Epidermal melanocyte (primary cell): ENCODE results near the gene SOX9.

ENCODE experiments used
- DNase-seq: peaks from one replicate; pipeline ENCODE4 v3.0.0; 2011; ENCODE audit warnings: low spot score; ENCODE audit not compliant: insufficient read length

SOX9 gene

DNA sequence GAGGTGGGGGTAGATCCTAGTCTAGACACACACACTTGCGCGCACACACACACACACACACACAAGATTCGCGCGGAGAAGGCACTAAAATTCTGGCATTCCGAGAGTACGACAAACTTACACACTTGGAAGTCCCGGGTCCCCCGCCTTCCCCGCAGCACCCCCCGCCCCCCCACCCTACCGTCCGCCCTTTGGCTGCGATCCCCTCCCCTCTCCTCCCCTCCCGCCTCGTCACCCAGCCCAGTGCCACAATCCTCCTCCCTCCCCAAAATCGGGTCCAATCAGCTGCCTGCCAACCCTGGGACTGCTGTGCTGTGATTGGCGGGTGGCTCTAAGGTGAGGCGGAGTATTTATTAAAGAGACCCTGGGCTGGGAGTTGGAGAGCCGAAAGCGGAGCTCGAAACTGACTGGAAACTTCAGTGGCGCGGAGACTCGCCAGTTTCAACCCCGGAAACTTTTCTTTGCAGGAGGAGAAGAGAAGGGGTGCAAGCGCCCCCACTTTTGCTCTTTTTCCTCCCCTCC is at the start of gene SOX9:
Gene SOX9, plus strand, starts transcription at position 379 of the 522 bp plus-strand sequence. CDS start 372 bp downstream, outside the sequence.
- peak; percentile 88 for DNase-seq

DNA sequence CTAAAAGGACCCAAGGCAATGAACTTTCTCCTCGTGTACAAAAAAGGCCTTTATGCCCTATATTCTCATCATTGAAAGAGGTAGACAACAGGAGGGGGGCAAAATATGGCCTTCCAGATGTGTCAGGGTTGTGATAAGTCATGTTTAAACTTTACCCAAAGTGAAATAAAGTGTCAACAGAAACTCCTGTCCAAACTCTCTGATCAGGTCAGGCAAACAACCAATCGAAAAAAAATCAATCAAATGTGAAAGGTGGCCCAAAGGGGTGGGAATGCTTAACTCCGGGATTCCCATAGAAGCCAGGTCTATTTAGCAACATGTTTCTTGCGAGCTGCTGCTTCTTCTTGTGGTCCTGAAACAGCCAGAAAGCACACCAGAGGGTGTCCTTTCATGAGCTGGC is 49.5 kb upstream of the SOX9 start:
- no peak for DNase-seq

DNA sequence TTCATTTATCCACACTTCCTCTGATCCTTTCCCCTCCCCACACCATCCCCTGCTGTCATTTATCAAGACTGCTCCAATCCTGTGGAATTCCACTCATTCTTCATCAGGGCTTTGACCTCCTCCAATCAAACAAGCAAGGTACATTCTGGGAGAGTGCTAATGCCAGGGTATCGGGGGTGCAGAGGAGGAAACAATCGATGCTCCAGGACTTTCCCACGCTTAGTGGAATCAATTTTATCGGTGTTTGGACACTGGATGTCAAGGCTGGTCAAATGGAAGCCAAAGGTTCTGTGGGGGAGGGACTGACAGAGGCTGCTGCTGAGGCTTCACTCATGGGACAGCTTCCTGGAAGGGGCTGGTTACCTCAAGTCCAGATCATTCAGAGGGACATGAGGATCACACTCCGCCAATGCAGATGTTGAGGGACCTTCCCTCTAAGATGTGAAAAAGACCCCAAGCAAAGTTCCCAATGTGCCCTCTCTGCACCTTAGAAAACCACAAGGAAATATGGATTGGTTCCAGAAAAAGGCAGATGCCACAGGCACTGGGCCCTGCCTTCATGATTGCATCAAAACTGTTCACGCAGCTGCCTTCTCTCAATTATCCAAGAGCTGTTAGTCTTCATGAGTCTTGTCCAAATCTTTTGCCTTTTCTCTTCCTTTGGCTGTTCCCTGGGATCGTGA is 44.7 kb upstream of the SOX9 start:
- no peak for DNase-seq

DNA sequence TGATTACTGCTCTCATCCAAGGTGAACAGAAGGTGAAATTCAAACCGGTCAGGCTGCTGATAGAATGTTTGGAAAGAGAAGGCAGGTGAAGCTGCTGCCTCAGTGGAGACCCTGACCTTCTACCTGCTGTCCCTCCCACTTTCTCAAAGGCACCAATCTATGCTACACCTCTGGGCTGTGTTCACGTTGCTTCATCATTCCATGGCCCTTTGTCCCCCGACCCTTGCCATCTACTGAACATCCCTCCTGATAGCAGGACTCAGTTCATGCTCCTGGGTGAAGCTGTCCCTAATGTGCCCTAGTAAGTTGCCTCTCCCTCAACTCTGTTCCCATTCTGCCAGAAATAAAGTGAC is 44.2 kb upstream of the SOX9 start:
- no peak for DNase-seq

DNA sequence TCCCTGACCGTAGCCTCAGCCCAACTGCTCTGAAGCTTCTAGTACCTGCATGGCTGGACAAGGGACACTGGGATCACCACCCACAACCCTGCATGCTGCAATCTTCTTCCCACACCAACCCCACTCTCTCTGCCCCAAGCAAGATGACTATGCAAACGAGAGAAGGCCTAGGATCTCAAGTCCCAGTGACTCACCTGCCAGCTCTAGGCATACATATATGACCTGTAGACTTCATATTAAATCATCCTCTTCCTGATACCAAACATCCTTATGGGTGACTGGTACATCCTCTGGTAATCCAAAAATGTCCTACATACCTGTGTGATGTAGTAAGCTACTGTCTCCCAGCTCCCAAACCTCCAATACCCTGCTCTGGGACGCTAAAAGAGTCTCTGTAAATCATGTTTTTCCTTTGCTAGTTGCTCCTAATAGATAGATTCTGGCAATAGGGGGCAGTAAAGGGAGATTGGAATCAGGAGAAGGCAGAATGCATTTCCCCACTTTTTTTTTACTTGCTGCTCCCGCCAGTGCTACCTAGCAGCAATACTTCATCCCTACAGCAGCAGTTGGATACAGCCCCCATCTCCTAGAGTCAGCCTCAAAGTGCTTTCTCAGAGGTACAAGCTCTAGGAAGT is 43.4 kb upstream of the SOX9 start:
- no peak for DNase-seq

DNA sequence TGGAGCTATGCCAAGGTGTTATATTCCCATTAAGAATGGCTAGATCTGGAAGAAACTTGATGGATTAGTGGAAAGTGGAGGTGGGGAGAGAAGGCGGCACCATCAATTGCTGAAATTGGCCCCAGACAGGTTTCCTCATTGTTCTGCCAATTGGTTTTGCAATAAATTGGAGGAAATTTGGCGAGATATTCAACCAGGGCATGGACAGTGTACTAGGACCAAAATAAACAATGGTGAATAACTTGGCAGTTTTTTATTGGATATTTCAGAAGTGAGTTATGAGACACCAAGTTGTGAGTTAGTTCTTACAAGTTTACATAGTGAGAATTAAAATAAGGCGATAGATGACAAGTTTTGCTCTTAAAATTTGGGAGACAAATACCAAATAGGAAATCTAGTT is 41.1 kb upstream of the SOX9 start:
- no peak for DNase-seq

DNA sequence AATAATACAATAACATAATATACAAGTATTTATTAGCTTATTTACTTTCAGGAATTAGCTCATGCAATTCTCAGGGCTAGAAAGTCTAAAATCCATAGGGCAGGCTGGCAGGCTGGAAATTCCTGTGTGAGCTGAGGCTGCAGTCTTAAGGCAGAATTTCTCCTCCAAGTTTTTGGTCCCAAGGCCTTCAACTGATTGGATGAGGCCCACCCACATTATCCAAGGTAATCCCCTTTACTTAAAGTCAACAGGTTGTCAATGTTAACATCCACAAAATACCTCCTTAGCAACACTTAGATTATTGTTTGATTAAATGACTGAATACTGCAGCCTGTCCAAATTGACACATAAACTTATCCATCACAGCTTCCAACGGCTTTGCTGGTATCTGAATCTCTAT is 32.9 kb upstream of the SOX9 start:
- DNase-seq, result no peak

DNA sequence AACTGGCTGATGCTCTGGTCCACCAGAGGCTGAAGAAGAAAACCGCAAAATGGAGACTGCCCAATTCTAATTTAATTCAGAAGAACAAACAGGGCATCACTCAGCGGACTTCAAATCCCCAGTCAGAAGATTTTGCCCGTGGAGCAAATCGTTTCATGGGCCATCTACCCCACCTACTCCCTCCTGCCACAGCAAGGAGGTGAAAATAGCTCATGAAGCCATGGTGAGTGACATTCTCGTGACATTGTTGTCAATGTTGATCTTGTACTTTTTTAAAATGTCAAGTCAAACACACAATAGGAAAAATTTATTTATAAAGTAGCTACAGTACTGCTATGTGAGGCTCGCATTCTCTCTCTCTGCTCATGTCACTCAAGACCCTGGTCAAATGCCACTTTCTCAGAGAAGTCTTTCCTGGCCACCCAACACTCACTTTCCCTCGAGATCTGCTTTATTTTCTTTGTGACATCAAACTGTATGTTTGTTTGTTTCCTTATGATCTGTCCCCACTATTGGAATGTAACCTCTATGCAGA is 31.3 kb upstream of the SOX9 start:
- no peak for DNase-seq

DNA sequence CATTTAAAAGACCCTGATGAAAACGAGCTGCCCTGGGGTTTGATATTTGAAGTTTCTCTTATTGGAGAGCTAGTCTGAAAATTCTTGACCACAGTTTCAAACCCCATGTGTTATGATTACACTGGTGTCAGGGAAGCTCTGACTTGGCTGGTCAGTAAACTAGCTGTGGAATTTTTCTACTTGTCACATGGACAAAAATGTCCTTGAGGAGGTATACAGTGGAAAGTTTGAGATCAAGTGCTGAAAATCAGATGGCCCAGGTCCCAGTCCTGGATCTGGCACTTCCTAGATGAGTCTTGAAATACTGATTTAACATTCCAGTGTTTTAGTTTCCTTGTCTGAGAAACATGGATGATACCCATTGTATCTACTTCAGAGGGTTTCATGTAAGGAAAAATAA is 30.7 kb upstream of the SOX9 start:
- DNase-seq, result no peak

DNA sequence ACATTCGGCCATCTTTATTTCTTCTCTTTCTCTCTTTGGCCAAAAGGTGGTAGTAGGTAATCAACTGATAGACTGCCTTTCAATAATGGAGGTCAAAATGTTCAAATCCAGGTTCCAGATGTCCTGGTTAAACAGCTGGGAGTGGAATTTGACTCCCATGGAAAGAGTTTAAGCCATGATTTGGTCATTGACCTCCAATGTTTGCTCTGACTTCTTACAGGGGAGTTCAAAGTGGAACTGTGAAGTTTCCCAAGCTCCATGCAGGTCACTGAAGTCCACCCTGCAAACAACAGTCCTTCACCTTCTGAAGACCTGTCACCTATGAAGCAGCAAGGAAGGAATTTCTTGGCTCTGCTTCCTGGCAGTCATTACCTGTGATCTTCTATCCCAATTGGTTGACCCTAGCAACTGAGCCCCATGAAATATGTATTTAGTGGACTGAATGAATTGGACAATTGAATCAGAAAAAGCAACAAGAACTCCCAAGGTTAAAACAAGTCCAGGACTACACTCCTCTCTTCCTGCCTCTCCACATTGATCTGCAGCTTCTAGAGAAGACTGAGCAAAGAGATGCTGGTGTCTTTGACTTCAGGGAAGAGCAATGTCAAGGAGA is 28.0 kb upstream of the SOX9 start:
- no peak for DNase-seq

DNA sequence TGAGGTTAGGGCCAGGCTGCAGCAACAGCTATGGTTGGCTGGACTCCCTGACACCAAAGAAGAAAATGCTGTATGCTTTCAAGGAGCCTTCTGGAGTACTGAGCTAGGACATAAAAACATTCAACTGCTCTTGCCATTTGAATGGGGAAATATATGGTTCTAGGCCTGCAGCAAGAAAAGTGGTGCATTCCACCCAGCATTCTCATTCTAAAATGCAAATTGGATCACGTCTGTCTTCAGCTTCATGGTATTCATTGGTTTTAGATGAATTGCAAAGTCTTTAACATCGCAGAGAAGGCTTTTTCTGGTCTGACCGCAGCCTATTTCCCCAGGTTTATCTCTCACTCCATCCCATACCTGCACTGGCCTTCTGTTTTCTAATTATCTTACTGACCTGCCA is 27.1 kb upstream of the SOX9 start:
- DNase-seq, result no peak

DNA sequence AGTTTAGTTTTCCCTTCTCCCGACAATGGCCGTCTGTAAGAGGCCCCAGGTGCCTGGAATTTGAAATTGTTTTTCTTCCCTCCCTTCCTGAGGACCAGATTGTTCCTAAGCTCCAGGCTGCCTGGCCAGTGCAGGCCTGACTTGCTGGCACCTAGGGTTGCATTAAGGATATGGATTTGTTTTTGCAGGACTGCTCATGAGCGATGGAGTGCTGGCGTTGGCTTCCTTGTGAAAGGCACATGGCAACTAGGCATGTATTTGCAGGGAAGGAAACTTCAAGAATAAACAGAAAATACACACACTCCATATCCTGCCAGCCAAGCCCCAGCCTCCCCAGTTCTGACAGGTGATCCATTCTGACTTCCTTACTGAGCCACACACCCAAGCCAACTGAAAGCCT is 25.5 kb upstream of the SOX9 start:
- no peak for DNase-seq

DNA sequence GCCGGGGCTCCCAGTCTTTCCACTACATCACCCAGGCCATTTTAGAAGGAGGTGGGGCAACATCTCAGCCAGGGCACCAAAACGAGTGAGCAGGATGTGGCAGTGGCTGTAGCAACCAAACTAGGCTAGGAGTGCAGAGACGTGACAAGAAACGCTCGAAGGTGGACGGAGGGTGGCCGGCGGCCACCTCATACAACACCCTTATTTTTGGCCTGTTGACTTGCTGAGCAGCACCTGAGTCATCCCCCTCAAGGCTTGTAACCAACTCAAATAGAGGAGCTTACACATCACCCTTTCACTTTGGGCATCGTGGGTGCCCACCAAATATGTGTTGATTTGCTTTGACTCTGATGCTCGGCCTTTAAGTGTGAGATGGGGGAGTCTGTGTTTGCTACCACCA is 23.7 kb upstream of the SOX9 start:
- no peak for DNase-seq

DNA sequence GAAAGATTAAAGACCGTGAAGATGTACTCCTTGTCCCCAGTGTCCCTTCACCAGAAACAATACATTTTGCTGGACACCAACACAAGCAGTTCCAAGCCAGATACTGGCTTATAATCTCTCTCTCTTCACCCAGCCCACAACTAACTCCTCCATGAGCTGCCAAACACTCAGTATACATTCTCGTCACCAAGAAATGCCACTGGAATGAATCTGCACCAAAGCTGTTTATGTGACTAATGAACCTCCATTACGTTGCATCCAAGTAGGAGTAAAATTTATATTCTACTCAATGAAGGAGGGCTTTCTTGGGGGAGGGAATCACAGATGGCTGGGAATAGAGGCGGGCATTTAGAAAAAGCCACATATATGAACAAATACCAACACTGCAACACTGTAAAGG is 20.9 kb upstream of the SOX9 start:
- DNase-seq, result no peak

DNA sequence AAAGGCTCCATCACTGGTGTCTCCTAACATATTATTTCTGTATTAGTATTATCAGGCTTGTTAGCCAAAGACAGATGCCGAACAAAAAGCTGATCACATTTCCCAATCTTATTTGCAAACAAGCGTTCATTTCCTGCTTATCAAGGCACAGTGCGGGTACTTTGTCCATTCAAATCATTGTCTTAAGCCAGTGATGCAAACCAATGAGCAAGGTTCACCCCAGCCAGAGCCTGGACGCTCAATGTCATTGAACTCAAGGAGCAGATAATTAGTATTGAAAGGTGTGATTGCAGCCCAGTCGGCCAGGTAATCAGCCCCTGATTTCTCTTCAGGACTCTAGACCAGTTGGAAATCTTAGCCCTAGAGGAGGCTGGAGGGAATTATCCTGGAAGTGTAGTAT is 20.4 kb upstream of the SOX9 start:
- no peak for DNase-seq

DNA sequence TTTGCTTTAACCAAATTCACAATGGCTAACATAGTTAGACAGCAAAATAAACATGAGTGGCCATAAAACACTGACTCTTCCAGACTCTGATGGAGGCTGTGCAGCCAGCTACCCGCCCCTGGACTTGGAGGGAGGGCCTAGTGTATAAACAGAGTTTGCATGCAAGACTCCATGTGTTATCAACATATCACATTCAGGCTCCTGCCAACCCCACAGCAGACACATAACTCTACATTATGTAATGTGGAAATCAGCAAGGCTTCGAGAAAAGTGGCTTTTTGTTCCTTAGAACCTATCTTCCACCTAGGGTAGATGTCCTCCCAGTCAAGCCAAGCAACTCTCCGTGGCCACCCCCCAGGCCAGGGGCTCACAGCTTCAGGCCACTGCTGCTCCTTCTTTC is 19.3 kb upstream of the SOX9 start:
- no peak for DNase-seq

DNA sequence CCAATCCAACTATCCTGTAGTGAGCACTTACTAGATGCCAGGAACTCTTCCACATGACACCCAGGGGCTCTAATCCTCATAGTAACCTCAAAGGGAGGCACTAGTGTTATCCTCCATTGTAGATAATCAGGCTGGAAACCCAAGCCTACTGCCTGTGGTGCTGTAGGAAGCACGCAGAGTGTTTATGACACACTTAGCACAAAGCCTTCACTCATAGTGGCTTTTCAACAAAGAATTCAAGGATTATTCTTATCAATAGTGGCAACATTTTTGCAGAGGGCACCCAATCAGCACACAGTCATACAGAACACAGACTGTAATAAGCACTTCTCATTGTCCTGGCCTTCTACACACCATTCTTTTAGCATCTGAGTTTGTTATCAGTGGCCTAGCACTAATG is 18.5 kb upstream of the SOX9 start:
- DNase-seq, result no peak

DNA sequence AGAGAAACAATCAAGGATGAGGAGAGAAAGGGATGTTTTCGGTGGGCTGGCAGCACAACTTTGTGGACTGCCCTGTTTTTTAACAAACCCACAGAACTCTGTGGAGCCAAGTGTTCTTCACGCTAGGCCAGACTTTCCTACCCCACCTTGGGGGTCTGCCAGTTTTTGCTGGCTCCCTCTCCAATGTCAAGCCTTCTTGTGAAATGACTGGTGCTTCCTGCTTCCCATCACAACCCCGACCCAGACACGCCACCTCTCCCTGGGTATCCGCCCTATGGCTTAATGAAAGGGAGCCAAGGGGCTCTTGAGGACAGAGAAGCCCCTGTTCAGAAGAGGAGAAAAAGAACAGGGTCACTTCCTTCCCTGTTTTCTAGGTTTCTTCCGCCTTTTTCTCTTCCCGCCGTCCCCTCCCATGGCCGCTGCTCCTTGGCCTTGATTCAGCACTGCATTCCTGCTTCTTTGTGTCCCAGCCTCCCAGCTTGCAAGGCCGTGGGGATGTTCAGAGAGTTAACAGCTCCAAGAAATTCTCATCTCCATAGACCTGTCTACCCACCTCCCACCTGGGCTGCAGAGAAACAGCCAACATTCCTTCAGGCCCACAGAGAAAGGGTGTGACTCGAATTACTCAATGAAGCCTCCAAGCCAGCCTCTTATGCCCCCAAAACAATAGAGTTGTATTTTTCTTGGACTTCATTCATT is 16.5 kb upstream of the SOX9 start:
- DNase-seq, result no peak

DNA sequence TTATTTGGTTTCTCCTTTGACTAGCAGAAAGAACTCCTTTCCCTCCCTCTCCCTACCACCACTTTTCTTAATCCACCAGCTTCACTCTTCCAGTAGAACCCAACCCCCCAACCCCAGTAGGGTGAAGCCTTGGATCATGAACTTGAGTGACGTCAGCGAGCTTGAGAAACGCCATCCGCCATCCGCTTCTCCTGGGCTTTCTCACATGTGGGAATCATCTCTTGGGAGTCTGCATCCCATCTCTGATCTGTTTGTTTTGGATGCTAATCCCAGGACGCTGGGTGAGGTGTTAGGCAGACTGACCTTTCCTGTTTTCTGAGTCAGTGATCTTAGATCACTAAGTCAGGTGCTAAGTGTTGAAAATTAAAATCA is 16.0 kb upstream of the SOX9 start:
- DNase-seq, result no peak

DNA sequence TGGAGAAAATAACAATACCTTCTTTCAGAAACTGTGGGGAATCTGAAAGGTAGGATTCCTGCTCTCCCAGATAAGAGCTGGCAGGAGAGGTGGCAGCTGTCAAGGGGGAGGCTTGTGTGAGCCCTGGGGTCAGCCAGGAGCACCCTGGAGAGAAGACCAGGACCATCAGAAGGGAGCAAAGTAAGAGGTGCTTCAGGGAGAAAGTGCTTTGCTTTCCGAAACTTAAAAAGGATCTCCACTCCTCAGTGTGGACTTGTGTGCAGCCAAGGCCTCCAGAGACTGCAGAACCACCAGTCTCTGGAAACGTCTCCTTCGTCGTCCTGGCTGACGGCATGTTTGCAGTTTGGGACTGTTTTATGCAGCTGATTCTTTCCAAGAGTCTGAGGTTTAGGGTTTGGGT is 13.7 kb upstream of the SOX9 start:
- DNase-seq, result no peak

DNA sequence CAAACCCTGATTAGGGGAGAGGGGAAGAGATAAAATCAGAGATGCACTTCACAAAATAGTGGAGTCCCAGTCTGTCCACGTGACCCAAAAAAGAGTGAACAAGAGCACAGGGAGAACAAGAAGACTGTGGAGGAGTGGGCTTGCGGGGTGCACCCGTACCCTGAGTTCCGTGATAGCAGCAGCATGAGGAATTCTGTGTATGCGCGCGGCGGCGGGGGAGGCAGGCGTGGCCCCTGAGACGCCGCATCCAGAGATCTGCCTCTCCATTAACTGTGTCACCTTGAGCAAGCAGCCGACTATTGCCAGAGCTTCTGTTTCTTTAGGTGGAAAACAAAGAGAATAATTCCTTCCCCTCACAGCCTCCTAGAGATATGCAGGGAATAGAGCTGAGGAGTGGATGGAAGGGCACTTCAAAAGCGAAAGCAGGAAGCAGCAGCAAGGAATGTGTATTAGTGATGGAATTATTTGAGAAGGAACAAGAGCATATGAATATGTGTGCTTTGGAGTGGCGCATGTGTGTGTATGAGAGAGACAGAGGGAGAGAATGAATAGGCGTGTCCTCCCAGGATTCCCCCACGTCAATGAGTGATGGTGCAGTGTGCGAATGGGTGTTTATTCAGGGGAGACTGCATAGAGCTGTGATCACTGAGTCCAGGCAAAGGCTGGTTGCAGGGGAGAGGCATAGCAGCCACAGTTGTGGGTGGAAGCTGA is 10.4 kb upstream of the SOX9 start:
- no peak for DNase-seq

DNA sequence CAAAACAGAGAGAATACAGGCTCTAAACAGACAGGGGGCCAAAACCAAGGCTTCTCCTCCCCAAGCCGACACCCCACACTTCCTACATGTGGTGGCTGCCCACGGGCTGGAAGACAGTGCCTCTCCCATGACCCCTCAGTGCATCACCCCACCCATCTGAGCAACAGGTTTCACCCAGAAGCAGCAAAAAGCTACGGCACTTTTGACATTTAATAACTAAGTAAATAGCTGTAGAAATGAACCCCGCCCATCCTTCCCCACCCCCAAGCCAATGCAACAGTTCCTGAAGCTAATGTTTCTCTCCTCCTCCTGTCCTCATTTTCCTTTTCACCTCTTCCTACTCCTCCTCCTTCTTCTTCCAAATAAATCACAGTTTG is 9.9 kb upstream of the SOX9 start:
- DNase-seq, result no peak
